ENCODE measurements around the gene HSBP1L1. TPM values are rescaled to one million over a fixed set of nuclear protein-coding genes. Genes with fewer than 3 reads are reported as not detected.

HSBP1L1 gene
- total RNA-seq, 4 donors from 2014 or later, result 6.6 to 21.3 (median 15.0) TPM

DNA sequence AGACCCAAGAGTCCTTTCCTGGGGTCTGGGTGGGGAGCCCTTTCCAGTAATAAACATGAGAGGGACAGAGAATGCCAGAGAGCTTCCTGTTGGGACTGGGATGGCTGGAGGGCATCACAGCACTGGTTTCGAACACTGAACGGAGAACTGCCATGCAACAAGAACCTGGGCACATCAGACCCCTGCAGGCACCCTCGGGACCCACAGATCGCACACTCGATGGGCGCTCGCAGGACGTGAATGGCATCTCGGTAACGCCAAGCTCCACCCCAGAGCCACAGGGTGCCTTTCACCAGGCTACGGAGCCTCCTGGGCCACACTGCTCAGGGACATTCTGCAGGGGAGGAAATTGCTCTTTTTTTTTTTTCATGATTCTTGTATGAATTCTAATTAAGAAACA is 38.1 kb upstream of the HSBP1L1 start:
- peak; percentile 4 to 9 for DNase-seq
- H3K9me3 ChIP-seq, result peaks cover 0 to 20% of the 10 kb centered on the region in 2 donors
- no peaks in the 10 kb centered on the region for H3K36me3 ChIP-seq
- H3K4me1 ChIP-seq, result peaks cover 0 to 8% of the 10 kb centered on the region in 2 donors
- H3K27ac ChIP-seq, result no peak overlapping the region
- TF ChIP-seq, protein P1, sequence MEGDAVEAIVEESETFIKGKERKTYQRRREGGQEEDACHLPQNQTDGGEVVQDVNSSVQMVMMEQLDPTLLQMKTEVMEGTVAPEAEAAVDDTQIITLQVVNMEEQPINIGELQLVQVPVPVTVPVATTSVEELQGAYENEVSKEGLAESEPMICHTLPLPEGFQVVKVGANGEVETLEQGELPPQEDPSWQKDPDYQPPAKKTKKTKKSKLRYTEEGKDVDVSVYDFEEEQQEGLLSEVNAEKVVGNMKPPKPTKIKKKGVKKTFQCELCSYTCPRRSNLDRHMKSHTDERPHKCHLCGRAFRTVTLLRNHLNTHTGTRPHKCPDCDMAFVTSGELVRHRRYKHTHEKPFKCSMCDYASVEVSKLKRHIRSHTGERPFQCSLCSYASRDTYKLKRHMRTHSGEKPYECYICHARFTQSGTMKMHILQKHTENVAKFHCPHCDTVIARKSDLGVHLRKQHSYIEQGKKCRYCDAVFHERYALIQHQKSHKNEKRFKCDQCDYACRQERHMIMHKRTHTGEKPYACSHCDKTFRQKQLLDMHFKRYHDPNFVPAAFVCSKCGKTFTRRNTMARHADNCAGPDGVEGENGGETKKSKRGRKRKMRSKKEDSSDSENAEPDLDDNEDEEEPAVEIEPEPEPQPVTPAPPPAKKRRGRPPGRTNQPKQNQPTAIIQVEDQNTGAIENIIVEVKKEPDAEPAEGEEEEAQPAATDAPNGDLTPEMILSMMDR (IDR thresholded peaks at IDR 0.05), result no peak
- no peak for TF ChIP-seq POLR2A (IDR thresholded peaks at IDR 0.05)
- H3K27me3 ChIP-seq, result no peaks in the 10 kb centered on the region
- intact Hi-C loops (cut with DNase I; ENCODE audit: low total_unique reads), result no loop called here
- H3K4me3 ChIP-seq, result no peak overlapping the region

DNA sequence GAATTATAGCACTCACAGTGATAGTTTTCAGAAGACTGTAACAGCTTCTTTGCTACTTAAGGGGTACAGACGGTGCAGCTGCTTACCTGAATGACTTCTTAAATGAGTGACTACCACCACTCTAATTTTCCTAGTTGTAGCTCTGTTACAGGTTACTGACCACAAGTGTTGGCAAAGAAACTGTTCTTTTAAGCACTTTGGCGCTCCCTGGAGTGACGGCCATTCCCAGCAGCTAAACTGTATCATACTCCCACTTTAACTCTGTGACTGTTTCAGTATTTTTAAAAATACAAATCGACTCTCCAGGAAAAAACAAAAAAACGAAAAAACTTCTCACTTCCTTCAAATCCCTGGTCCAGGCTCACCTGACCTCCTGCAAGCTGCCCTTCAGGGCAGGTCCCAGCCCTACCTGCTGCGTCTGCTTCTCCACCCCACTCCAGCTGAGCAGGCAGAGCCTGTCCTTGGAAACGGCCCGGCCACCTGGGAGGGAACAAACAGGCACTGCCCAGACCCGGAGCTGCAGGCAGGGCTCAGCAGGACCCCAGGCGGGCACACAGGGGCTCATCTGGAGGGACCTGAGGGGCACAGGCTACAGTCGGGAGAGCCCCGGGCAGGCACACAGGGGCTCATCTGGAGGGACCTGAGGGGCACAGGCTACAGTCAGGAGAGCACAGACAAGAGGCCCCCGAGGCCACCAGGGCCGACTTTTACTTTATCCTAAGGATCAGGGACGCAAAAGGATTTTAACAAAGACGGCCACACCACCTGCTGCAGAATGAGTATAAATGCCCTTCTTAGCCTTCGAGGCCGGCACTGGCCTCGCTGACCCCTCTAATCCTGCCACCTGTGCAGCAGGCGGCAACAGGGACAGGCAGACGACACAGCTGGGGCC is 37.5 kb upstream of the HSBP1L1 start:
- TF ChIP-seq, protein P1 (IDR thresholded peaks at IDR 0.05), result no peak
- no peak for TF ChIP-seq POLR2A (IDR thresholded peaks at IDR 0.05)
- Histone ChIP-seq H3K36me3 (no peaks in the 10 kb centered on the region), H3K9me3 (peaks cover 0 to 25% of the 10 kb centered on the region in 2 donors), H3K27me3 (no peaks in the 10 kb centered on the region), H3K4me1 (peaks cover 0 to 8% of the 10 kb centered on the region in 2 donors), H3K4me3 (no peak overlapping the region), H3K27ac (no peak overlapping the region)
- peak; percentile 11 for DNase-seq
- intact Hi-C loops (cut with DNase I; ENCODE audit: low total_unique reads), result no loop called here

DNA sequence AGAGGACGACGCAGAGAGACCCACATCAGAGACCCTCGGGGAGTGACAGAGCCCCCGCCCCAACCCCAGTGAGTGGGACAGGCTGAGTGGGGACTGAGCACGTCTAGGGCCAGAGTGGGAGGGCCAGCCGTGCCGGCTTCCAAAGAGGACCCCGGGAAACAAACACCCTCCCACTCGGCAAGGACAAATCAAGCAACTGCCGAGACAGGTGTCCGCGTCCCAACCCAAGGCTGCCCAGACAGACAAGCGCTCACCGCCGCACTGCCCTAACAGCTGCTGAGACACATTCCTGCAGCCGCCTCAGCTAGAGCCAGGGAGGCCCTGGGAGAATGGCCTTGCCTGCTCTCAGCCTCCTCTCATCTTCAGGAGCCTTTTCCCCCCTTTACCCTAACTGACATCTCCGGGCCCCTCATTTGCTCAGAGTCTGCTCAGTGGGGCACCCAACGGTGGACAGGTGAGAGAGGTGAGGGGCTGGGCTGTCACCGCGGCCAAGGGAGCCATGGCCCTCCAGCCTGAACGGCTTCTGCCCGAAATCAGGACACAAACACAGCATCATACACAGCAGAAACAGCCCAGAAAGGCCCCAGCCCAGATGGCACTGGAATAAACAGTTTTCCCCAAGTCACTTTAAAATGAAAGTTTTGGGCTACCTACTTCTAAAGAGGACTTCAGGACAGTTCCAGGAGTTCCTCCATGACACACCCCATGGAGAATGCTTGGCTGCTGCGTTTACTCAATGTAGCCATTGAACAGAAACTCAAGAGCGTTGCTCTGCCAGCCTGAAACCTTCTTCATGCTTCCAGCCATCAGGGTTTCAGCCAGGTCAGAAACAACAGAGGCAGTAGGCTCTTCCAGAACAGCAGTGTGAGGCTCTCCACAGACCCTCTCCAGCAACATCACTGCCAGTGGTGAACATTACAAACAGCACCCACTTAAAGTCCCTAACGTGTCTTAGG is 36.6 kb upstream of the HSBP1L1 start:
- Histone ChIP-seq H3K36me3 (no peaks in the 10 kb centered on the region), H3K27me3 (no peaks in the 10 kb centered on the region), H3K9me3 (peaks cover 0 to 33% of the 10 kb centered on the region in 2 donors), H3K4me1 (peaks cover 0 to 8% of the 10 kb centered on the region in 2 donors), H3K4me3 (no peak overlapping the region), H3K27ac (no peak overlapping the region)
- TF ChIP-seq, protein P1 (IDR thresholded peaks at IDR 0.05), result no peak
- TF ChIP-seq POLR2A (IDR thresholded peaks at IDR 0.05), result no peak
- intact Hi-C loops (cut with DNase I; ENCODE audit: low total_unique reads), result no loop called here
- peak; percentile 1 to 11 for DNase-seq

DNA sequence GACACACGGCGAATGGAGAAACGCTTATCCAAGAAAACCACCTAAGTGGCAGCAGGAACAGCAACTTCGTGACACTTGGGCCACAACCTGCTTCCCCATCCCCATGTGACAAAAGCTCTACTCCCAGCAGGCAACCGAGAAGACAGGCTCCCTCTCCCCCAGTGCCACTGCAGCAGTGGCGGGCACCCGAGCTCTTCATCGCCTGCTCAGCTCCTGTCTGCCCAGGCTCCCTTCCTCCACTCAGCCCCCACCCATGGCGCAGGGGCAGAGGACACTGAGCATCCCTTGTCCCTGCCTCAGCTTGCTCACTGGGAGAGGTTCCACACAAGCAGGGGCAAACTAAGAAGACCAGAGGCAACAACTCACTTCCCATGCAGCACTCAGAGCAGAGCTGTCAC is 35.9 kb upstream of the HSBP1L1 start:
- H3K27ac ChIP-seq, result no peak overlapping the region
- H3K36me3 ChIP-seq, result no peaks in the 10 kb centered on the region
- H3K4me3 ChIP-seq, result no peak overlapping the region
- DNase-seq, result peak; percentile 2 to 5
- H3K27me3 ChIP-seq, result no peaks in the 10 kb centered on the region
- intact Hi-C loops (cut with DNase I; ENCODE audit: low total_unique reads), result no loop called here
- H3K9me3 ChIP-seq, result peaks cover 0 to 40% of the 10 kb centered on the region in 2 donors
- peaks cover 0 to 8% of the 10 kb centered on the region in 2 donors for H3K4me1 ChIP-seq
- TF ChIP-seq POLR2A (IDR thresholded peaks at IDR 0.05), result no peak
- TF ChIP-seq, protein P1 (IDR thresholded peaks at IDR 0.05), result no peak
